Stimulated activated CD4-positive, alpha-beta T cell treated with anti-CD3 and anti-CD28 coated beads, Interleukin-15, amount 100 ng/mL, for 1 hour (primary cell): Measurements from ENCODE around the gene EXOSC2.
"Not testable (repeated sequence)": the region's sequence is repeated elsewhere in the genome, so short reads cannot be mapped to it uniquely, and the experiment has no call there.

Experiments
- DNase-seq, 2 donors: peaks; one replicate each; pipeline ENCODE4 v3.0.0-alpha.2; 2020; ENCODE audit warnings: low read depth in 1 of 2, low spot score in 1 of 2

Gene EXOSC2

GRCh38 chr9:130667120-130667435 is 26.5 kb upstream of the EXOSC2 start:
- no peak for DNase-seq

GRCh38 chr9:130668196-130668595 is 25.4 kb upstream of the EXOSC2 start:
- no peak for DNase-seq

GRCh38 chr9:130668659-130669058 is 24.9 kb upstream of the EXOSC2 start:
- DNase-seq, result no peak

- DNase-seq, result no peak
Observed at GRCh38 chr9:130669965-130670364, 23.6 kb upstream of the EXOSC2 start.

GRCh38 chr9:130670644-130671043 is 22.9 kb upstream of the EXOSC2 start:
- DNase-seq, result no peak

GRCh38 chr9:130672466-130672865 is 21.1 kb upstream of the EXOSC2 start:
- DNase-seq, result no peak

- no peak for DNase-seq
Observed at GRCh38 chr9:130672933-130673615, 20.5 kb upstream of the EXOSC2 start.

- no peak for DNase-seq
Observed at GRCh38 chr9:130675396-130675795, 18.2 kb upstream of the EXOSC2 start.

- DNase-seq, result no peak
Observed at GRCh38 chr9:130677252-130677651, 16.3 kb upstream of the EXOSC2 start.

GRCh38 chr9:130680836-130681768 is 12.5 kb upstream of the EXOSC2 start:
- DNase-seq, result peak in 1 of 2 donors; percentile 56

- no peak for DNase-seq
Observed at GRCh38 chr9:130681769-130682420, 11.7 kb upstream of the EXOSC2 start.

GRCh38 chr9:130682421-130683121 is 11.0 kb upstream of the EXOSC2 start:
- peak; percentile 36 to 45 for DNase-seq

- no peak for DNase-seq
Observed at GRCh38 chr9:130685104-130685503, 8.5 kb upstream of the EXOSC2 start.

GRCh38 chr9:130685945-130686344 is 7.6 kb upstream of the EXOSC2 start:
- DNase-seq, result not testable (repeated sequence)

- no peak for DNase-seq
Observed at GRCh38 chr9:130687615-130688014, 6.0 kb upstream of the EXOSC2 start.

GRCh38 chr9:130688072-130688471 is 5.5 kb upstream of the EXOSC2 start:
- DNase-seq, result no peak

- DNase-seq, result no peak
Observed at GRCh38 chr9:130689572-130689936, 4.0 kb upstream of the EXOSC2 start.

- DNase-seq, result no peak
Observed at GRCh38 chr9:130689937-130690700, 3.5 kb upstream of the EXOSC2 start.

- DNase-seq, result no peak
Observed at GRCh38 chr9:130692321-130692720, 1.3 kb upstream of the EXOSC2 start.

- DNase-seq, result no peak
Observed at GRCh38 chr9:130693101-130693425, 517 bp upstream of the EXOSC2 start.

GRCh38 chr9:130694205-130694604 is 625 bp downstream of the EXOSC2 start:
- no peak for DNase-seq
